Activated naive CD8-positive, alpha-beta T cell treated with anti-CD3 and anti-CD28 coated beads for 36 hours (primary cell): ENCODE measurements around the gene CA7. TPM values are rescaled to one million over a fixed set of nuclear protein-coding genes. Genes with fewer than 3 reads are reported as not detected.
A peak's percentile ranks its signal among the peaks of the same experiment; 100 is the strongest.

Experiments used
- DNase-seq: peaks from one replicate; pipeline ENCODE4 v3.0.0; 2021
- H3K27ac Mint-ChIP-seq: one replicate; pipeline ENCODE4 v1.8.0; 2022; ENCODE audit warnings: mild to moderate bottlenecking, moderate library complexity, mixed read lengths
- H3K27me3 Mint-ChIP-seq: one replicate; pipeline ENCODE4 v1.8.0; 2022; ENCODE audit warnings: mild to moderate bottlenecking, mixed read lengths
- H3K36me3 Mint-ChIP-seq: one replicate; pipeline ENCODE4 v1.8.0; 2021; ENCODE audit warnings: mild to moderate bottlenecking, mixed read lengths
- H3K4me1 Mint-ChIP-seq: one replicate; pipeline ENCODE4 v1.8.0; 2021; ENCODE audit warnings: mixed read lengths
- H3K4me3 Mint-ChIP-seq: one replicate; pipeline ENCODE4 v1.8.0; 2022; ENCODE audit warnings: mild to moderate bottlenecking, moderate library complexity, mixed read lengths
- H3K9me3 Mint-ChIP-seq: one replicate; pipeline ENCODE4 v1.8.0; 2022; ENCODE audit warnings: mixed read lengths
- total RNA-seq, 2 experiments: library from RNA; stranded (reverse); gene quantifications; one replicate each; pipeline ENCODE4 v1.2.3, GENCODE V29; 2021

The CA7 gene
- total RNA-seq, 2 experiments from 2014 or later: not detected

DNA sequence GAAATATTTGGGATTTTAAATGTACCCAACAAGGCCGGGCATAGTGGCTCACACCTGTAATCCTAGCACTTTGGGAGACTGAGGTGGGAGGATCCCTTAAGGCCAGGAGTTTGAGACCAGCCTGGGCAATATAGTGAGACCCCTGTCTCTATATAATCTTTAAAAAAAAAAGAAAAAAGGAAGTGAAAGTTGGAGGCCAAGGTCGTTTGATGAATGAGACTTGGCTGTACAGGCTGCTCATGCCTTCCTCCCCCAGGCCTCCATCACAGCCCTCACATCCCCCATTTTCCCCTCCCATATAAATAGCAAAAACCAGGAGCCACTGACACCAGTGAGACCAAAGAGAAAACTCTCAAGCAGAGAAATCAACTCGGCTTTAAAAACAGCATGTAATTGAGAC, 3.3 kb upstream of the CA7 start:
- H3K27ac Mint-ChIP-seq: no peak overlapping the region
- no peak overlapping the region for H3K4me3 Mint-ChIP-seq
- H3K36me3 Mint-ChIP-seq: no peaks in the 10 kb centered on the region
- DNase-seq: no peak
- H3K27me3 Mint-ChIP-seq: peaks cover 49% of the 10 kb centered on the region
- H3K9me3 Mint-ChIP-seq: no peaks in the 10 kb centered on the region
- no peaks in the 10 kb centered on the region for H3K4me1 Mint-ChIP-seq

GRCh38 chr16:66841366-66841765, 2.8 kb upstream of the CA7 start:
- H3K9me3 Mint-ChIP-seq: no peaks in the 10 kb centered on the region
- DNase-seq: no peak
- H3K36me3 Mint-ChIP-seq: no peaks in the 10 kb centered on the region
- H3K27me3 Mint-ChIP-seq: peaks cover 53% of the 10 kb centered on the region
- no peak overlapping the region for H3K27ac Mint-ChIP-seq
- H3K4me1 Mint-ChIP-seq: no peaks in the 10 kb centered on the region
- H3K4me3 Mint-ChIP-seq: no peak overlapping the region

DNA sequence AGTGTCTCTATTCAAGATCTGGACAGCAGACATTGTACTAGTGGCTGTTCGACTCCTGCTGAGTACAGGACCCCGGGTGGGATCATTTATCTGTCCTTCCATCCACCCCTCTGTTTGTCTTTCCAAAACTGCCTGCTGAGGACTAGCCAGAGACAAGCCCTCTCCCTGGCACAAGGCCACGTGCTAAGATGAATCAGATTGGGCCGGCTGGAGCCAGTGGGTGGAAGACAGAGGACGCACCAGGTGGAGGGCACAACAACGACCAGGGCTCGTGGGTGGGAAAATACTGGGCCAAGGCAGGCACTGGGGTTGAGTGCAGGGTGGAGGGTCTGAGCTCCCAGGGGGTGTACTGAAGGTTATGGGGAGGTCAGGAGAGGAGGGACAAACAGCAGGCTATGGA, 1.4 kb upstream of the CA7 start:
- no peak overlapping the region for H3K27ac Mint-ChIP-seq
- no peak overlapping the region for H3K4me3 Mint-ChIP-seq
- peaks cover 56% of the 10 kb centered on the region for H3K27me3 Mint-ChIP-seq
- no peaks in the 10 kb centered on the region for H3K9me3 Mint-ChIP-seq
- H3K4me1 Mint-ChIP-seq: no peaks in the 10 kb centered on the region
- DNase-seq: no peak
- H3K36me3 Mint-ChIP-seq: no peaks in the 10 kb centered on the region

- peaks cover 4% of the 10 kb centered on the region for H3K4me1 Mint-ChIP-seq
- H3K27me3 Mint-ChIP-seq: peaks cover 54% of the 10 kb centered on the region
- H3K27ac Mint-ChIP-seq: no peak overlapping the region
- no peak overlapping the region for H3K4me3 Mint-ChIP-seq
- no peaks in the 10 kb centered on the region for H3K36me3 Mint-ChIP-seq
- H3K9me3 Mint-ChIP-seq: no peaks in the 10 kb centered on the region
- no peak for DNase-seq
These were observed 1.0 kb upstream of the CA7 start for GRCh38 chr16:66843191-66843590.

DNA sequence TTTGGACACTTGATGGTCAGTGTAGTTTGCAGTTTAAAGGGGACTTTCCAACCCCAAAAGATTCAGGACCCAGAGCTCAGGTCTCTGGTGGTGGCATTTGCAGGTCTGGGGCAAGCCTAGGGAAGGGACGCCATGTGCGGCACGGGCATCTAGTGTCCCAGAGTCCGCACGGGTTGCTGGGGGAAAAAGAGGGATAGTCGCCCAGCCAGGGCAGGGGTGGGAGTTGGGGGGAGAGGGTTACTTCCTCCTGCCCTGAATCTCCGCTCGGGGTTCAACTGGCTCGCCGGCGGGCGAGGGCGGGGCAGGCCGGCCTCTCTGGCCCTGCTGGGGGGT, 239 bp upstream of the CA7 start:
- no peak for DNase-seq
- no peaks in the 10 kb centered on the region for H3K9me3 Mint-ChIP-seq
- H3K4me3 Mint-ChIP-seq: peak overlapping the region; percentile 61
- H3K27ac Mint-ChIP-seq: no peak overlapping the region
- peaks cover 52% of the 10 kb centered on the region for H3K27me3 Mint-ChIP-seq
- no peaks in the 10 kb centered on the region for H3K36me3 Mint-ChIP-seq
- H3K4me1 Mint-ChIP-seq: peaks cover 6% of the 10 kb centered on the region

- H3K27ac Mint-ChIP-seq: no peak overlapping the region
- peaks cover 44% of the 10 kb centered on the region for H3K27me3 Mint-ChIP-seq
- H3K36me3 Mint-ChIP-seq: no peaks in the 10 kb centered on the region
- no peaks in the 10 kb centered on the region for H3K9me3 Mint-ChIP-seq
- H3K4me3 Mint-ChIP-seq: peak overlapping the region; percentile 29
- DNase-seq: no peak
- H3K4me1 Mint-ChIP-seq: peaks cover 6% of the 10 kb centered on the region
These were observed 831 bp downstream of the CA7 start for GRCh38 chr16:66845080-66845410.

DNA sequence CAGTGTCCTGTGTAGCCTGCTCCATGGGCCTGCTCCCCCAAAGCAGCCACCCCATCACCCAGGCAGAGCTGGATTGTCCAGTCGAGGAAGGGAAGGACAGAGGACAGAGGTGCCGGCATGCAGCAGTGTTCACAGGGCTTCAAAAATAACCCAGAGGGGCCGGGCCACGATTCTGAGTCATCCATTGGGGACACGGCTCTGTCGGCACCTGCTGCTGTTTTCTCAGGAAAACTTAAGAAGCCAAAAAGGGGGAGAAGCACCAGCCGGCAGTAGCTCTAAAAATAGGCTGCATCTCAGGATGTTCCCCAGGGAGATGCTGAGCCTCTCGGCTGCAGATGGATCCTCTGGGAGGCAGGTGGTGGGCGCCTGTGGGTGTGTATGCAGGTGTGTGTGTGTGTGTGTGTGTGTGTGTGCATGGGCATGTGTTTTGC, 1.6 kb downstream of the CA7 start:
- Mint-ChIP-seq H3K4me1 (peaks cover 6% of the 10 kb centered on the region), H3K27me3 (peaks cover 41% of the 10 kb centered on the region), H3K36me3 (no peaks in the 10 kb centered on the region), H3K9me3 (no peaks in the 10 kb centered on the region), H3K4me3 (no peak overlapping the region), H3K27ac (no peak overlapping the region)
- DNase-seq: no peak

GRCh38 chr16:66846266-66846665, 2.1 kb downstream of the CA7 start:
- Mint-ChIP-seq H3K27me3 (peaks cover 41% of the 10 kb centered on the region), H3K9me3 (no peaks in the 10 kb centered on the region), H3K4me1 (peaks cover 6% of the 10 kb centered on the region), H3K36me3 (no peaks in the 10 kb centered on the region), H3K4me3 (no peak overlapping the region), H3K27ac (no peak overlapping the region)
- DNase-seq: no peak

- DNase-seq: no peak
- Mint-ChIP-seq H3K36me3 (no peaks in the 10 kb centered on the region), H3K27me3 (peaks cover 41% of the 10 kb centered on the region)
These were observed 2.6 kb downstream of the CA7 start for GRCh38 chr16:66846831-66847230.

GRCh38 chr16:66847533-66848067, 3.4 kb downstream of the CA7 start:
- H3K27ac Mint-ChIP-seq: no peak overlapping the region

More at GRCh38 chr16:66846831-66847230, 2.6 kb downstream of the CA7 start:
- no peak overlapping the region for H3K4me3 Mint-ChIP-seq
- peaks cover 6% of the 10 kb centered on the region for H3K4me1 Mint-ChIP-seq
- no peaks in the 10 kb centered on the region for H3K9me3 Mint-ChIP-seq
- no peak overlapping the region for H3K27ac Mint-ChIP-seq

DNA sequence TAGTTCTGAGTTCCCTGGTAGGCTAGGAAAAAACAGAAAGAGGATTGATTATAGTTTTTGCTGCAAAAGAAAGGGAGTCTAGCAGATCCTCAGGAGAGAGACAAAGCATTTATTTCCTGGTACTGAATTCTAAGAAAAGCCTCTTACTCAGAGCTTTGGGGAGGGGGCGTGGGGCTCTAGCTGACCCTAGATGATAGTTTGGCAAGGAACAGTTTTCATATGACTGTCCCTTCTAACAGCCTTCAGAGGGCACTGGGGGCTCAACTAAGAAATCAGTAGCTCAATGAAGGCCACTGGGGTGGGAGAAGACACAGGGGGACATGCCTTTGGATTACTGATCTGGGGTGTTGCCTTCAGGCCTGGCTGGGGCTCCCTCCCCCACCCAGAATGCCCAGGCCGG, 4.0 kb downstream of the CA7 start:
- Mint-ChIP-seq H3K4me1 (peaks cover 6% of the 10 kb centered on the region), H3K27me3 (peaks cover 32% of the 10 kb centered on the region), H3K9me3 (no peaks in the 10 kb centered on the region), H3K4me3 (no peak overlapping the region), H3K27ac (no peak overlapping the region), H3K36me3 (no peaks in the 10 kb centered on the region)
- no peak for DNase-seq

More at GRCh38 chr16:66847533-66848067, 3.4 kb downstream of the CA7 start:
- H3K27me3 Mint-ChIP-seq: peaks cover 38% of the 10 kb centered on the region
- no peaks in the 10 kb centered on the region for H3K9me3 Mint-ChIP-seq
- DNase-seq: no peak
- no peaks in the 10 kb centered on the region for H3K36me3 Mint-ChIP-seq
- H3K4me1 Mint-ChIP-seq: peaks cover 6% of the 10 kb centered on the region
- no peak overlapping the region for H3K4me3 Mint-ChIP-seq

DNA sequence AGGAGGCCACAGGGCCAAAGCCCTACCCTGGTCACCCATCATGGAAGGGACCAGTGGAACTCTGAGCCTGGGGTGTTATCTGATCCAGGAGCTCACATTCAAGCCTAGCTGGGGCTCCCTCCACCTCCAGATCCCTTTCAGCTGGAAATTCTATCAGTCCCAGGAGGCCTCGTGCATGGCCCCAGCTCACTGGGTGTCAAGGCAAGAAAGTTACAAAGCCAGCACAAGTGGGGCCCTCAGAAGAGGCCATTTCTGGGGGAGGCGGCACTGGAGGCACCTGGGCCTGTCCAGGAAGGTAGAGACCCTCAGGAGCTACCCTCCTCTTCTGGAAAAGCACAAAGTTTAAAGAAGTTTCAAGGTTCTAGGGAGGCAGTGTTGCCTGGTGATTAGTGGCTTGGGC, 4.8 kb downstream of the CA7 start:
- peaks cover 6% of the 10 kb centered on the region for H3K4me1 Mint-ChIP-seq
- H3K4me3 Mint-ChIP-seq: no peak overlapping the region
- H3K27ac Mint-ChIP-seq: no peak overlapping the region
- peaks cover 24% of the 10 kb centered on the region for H3K27me3 Mint-ChIP-seq
- no peaks in the 10 kb centered on the region for H3K36me3 Mint-ChIP-seq
- no peaks in the 10 kb centered on the region for H3K9me3 Mint-ChIP-seq
- no peak for DNase-seq

DNA sequence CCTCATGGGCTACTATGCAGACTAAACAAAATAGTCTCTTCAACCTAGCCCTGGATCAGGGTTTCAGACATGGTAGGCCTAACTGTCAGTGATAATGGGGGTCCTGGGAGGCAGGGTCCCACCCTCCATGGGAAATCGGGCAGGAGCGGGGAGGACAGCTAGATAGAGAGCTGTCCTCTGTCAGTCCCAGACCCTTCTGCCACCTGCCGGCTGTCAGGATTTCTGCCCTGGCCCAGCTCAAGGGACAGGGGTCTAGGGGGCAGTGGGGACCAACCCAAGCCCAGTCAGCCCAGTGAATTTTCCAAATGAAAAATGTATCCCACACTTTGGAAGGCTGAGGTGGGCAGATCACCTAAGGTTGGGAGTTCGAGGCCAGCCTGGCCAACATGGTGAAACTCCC, 5.3 kb downstream of the CA7 start:
- no peaks in the 10 kb centered on the region for H3K36me3 Mint-ChIP-seq
- peaks cover 22% of the 10 kb centered on the region for H3K27me3 Mint-ChIP-seq
- H3K27ac Mint-ChIP-seq: no peak overlapping the region
- H3K4me3 Mint-ChIP-seq: no peak overlapping the region
- H3K9me3 Mint-ChIP-seq: no peaks in the 10 kb centered on the region
- DNase-seq: no peak
- peaks cover 6% of the 10 kb centered on the region for H3K4me1 Mint-ChIP-seq

DNA sequence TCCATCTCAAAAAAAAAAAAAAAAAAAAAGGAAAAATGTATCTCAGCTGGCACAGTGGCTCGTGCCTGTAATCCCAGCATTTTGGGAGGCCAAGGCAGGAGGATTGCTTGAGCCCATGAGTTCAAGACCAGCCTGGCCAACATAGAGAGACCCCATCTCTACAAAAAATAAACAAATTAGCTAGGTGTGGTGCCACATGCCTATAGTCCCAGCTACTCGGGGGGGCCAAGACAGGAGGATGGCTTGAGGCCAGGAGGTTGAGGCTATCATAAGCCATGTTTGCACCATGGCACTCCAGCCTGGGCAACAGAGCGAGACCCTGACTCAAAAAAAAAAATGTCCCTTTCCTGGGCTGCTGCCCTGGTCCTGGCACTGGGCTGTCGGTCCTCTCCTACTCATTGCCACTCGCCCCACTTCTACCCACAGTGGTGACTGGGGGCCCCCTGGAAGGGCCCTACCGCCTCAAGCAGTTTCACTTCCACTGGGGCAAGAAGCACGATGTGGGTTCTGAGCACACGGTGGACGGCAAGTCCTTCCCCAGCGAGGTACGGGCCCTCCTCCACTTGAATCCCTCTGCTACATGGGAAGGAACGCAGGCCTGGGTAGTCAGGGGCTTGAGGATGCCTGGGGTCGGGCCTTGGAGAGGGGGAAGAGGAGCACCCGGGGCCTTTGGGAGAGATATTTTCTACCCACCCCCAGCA, 6.1 kb downstream of the CA7 start:
- peaks cover 17% of the 10 kb centered on the region for H3K27me3 Mint-ChIP-seq
- no peaks in the 10 kb centered on the region for H3K36me3 Mint-ChIP-seq
- H3K9me3 Mint-ChIP-seq: no peaks in the 10 kb centered on the region
- no peak overlapping the region for H3K27ac Mint-ChIP-seq
- H3K4me1 Mint-ChIP-seq: peaks cover 6% of the 10 kb centered on the region
- no peak overlapping the region for H3K4me3 Mint-ChIP-seq
- no peak for DNase-seq

DNA sequence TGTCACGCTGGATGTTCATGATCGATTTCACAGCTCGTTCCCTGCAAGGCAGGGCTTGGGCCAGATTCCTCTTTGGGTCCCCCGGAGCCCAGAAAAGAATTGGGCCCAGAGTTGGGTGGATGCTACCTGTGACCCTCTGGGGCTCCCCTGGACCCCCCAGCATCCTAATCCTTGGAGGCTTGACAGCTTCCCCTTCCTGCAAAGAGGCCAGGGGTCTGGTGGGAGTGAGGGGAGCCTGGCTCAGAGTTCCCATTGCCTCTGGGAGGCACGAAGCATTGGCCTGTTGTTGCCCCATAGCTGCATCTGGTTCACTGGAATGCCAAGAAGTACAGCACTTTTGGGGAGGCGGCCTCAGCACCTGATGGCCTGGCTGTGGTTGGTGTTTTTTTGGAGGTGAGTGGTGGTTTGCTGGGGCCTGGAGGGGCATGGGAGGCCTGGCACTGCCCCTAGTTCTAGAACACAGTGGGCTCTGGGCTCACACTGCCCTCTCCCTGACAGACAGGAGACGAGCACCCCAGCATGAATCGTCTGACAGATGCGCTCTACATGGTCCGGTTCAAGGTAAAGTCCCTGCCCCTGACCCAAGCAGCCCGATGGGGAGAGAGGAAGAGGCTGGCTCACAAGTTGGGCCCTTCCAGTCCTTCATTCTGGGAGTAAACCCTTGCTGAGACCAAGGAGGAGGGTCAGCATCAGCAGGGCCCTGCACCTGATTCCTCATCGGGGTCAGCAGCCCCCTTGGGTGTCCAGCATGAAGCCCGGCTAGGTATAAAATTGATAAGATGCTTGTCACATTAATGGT, 7.2 kb downstream of the CA7 start:
- DNase-seq: no peak
- H3K27me3 Mint-ChIP-seq: peaks cover 6% of the 10 kb centered on the region
- H3K27ac Mint-ChIP-seq: no peak overlapping the region
- no peaks in the 10 kb centered on the region for H3K36me3 Mint-ChIP-seq
- peaks cover 6% of the 10 kb centered on the region for H3K4me1 Mint-ChIP-seq
- H3K4me3 Mint-ChIP-seq: no peak overlapping the region
- no peaks in the 10 kb centered on the region for H3K9me3 Mint-ChIP-seq
